SK-N-SH (cell line): ENCODE data around the gene CACNB3.

Experiments used
- EP300 ChIP-seq, 2 experiments: IDR thresholded peaks; 2 replicates each; pipeline versions ENCODE4 v1.4.0 to v1.6.1; 2012; ENCODE audit warnings: borderline replicate concordance in 1 of 2, low read depth in 1 of 2, low read length in 1 of 2
- FOXJ3 ChIP-seq: sonication (generic); formaldehyde crosslinking; IDR thresholded peaks from 2 replicates; pipeline ENCODE4 v1.5.1; 2020; ENCODE audit warnings: mild to moderate bottlenecking, missing genetic modification reagents
- GABPA ChIP-seq: IDR thresholded peaks from 2 replicates; pipeline ENCODE4 v1.4.0; 2012; ENCODE audit warnings: low read depth, mild to moderate bottlenecking
- JUND ChIP-seq: IDR thresholded peaks from 2 replicates; pipeline ENCODE4 v1.4.0; 2012
- POLR2AphosphoS5 ChIP-seq: IDR thresholded peaks from 2 replicates; pipeline ENCODE4 v1.6.1; 2012; ENCODE audit warnings: low read depth, low read length
- RAD21 ChIP-seq: IDR thresholded peaks from 2 replicates; pipeline ENCODE4 v1.6.1; 2012; ENCODE audit warnings: mild to moderate bottlenecking, low read length
- RFX5 ChIP-seq: IDR thresholded peaks from 2 replicates; pipeline ENCODE4 v1.6.1; 2012; ENCODE audit warnings: mild to moderate bottlenecking, improper control_type of control experiment, low read length
- RXRA ChIP-seq: IDR thresholded peaks from 2 replicates; pipeline ENCODE4 v1.4.0; 2012; ENCODE audit warnings: low read depth, mild to moderate bottlenecking, borderline replicate concordance
- TAF1 ChIP-seq: IDR thresholded peaks from 2 replicates; pipeline ENCODE4 v1.6.1; 2012; ENCODE audit warnings: low read depth, mild to moderate bottlenecking, low read length, moderate library complexity, borderline replicate concordance
- TCF12 ChIP-seq: IDR thresholded peaks from 2 replicates; pipeline ENCODE4 v1.4.0; 2012
- YY1 ChIP-seq: IDR thresholded peaks from 2 replicates; pipeline ENCODE4 v1.4.0; 2012; ENCODE audit warnings: low read depth, mild to moderate bottlenecking
- TF ChIP-seq, protein P1 (sequence below): fragments of 200-600 bp; sonication (generic); IDR thresholded peaks from 2 replicates; pipeline ENCODE4 v1.6.1; 2017; ENCODE audit warnings: antibody characterized with exemption, mild to moderate bottlenecking, moderate library complexity
- TF ChIP-seq, protein P2 (sequence below): IDR thresholded peaks from 2 replicates; pipeline ENCODE4 v1.4.0; 2012; ENCODE audit warnings: low read depth, borderline replicate concordance
- TF ChIP-seq, protein P3 (sequence below): IDR thresholded peaks from 2 replicates; pipeline ENCODE4 v1.4.0; 2012; ENCODE audit warnings: low read depth, borderline replicate concordance

DNA sequence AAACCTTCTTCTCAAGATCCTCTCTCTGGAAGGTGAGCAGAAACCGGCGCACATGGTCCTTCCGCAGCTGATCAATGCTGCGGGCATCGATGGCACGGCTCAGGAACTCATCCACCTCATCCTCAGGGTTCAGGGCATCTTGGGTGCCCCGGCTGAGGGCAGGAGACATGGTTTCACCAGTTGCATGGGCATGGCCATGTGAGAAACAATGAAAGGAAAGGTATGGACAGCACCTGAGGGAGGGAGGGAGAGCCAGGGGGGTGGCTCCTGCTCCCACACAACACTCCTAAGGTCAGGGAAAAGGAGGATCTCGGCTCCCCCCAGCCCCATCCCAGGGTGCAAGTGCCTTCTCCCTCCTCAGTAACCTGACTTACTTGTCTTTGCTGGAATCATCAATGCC is 43.0 kb upstream of the CACNB3 start:
- TF ChIP-seq, protein P1, sequence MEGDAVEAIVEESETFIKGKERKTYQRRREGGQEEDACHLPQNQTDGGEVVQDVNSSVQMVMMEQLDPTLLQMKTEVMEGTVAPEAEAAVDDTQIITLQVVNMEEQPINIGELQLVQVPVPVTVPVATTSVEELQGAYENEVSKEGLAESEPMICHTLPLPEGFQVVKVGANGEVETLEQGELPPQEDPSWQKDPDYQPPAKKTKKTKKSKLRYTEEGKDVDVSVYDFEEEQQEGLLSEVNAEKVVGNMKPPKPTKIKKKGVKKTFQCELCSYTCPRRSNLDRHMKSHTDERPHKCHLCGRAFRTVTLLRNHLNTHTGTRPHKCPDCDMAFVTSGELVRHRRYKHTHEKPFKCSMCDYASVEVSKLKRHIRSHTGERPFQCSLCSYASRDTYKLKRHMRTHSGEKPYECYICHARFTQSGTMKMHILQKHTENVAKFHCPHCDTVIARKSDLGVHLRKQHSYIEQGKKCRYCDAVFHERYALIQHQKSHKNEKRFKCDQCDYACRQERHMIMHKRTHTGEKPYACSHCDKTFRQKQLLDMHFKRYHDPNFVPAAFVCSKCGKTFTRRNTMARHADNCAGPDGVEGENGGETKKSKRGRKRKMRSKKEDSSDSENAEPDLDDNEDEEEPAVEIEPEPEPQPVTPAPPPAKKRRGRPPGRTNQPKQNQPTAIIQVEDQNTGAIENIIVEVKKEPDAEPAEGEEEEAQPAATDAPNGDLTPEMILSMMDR: no peak
- TF ChIP-seq EP300 (IDR thresholded peaks at IDR 0.05; ENCODE audit: borderline replicate concordance in 1 of 2, low read depth in 1 of 2, low read length in 1 of 2) (no peak), JUND (no peak), RFX5 (no peak), POLR2AphosphoS5 (no peak), TAF1 (no peak), RXRA (no peak), GABPA (no peak), TCF12 (no peak), FOXJ3 (CRISPR knock-in tag) (no peak), RAD21 (no peak), YY1 (no peak)
- TF ChIP-seq, protein P2, sequence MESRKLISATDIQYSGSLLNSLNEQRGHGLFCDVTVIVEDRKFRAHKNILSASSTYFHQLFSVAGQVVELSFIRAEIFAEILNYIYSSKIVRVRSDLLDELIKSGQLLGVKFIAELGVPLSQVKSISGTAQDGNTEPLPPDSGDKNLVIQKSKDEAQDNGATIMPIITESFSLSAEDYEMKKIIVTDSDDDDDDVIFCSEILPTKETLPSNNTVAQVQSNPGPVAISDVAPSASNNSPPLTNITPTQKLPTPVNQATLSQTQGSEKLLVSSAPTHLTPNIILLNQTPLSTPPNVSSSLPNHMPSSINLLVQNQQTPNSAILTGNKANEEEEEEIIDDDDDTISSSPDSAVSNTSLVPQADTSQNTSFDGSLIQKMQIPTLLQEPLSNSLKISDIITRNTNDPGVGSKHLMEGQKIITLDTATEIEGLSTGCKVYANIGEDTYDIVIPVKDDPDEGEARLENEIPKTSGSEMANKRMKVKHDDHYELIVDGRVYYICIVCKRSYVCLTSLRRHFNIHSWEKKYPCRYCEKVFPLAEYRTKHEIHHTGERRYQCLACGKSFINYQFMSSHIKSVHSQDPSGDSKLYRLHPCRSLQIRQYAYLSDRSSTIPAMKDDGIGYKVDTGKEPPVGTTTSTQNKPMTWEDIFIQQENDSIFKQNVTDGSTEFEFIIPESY: no peak
- TF ChIP-seq, protein P3, sequence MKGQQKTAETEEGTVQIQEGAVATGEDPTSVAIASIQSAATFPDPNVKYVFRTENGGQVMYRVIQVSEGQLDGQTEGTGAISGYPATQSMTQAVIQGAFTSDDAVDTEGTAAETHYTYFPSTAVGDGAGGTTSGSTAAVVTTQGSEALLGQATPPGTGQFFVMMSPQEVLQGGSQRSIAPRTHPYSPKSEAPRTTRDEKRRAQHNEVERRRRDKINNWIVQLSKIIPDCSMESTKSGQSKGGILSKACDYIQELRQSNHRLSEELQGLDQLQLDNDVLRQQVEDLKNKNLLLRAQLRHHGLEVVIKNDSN: no peak
